HG03354 (cell line): Measurements from ENCODE around the gene SLC8A1.

ENCODE experiments used
- ATAC-seq: cut with Tn5 transposase; IDR thresholded peaks from one replicate; pipeline ENCODE4 v1.9.1; 2021; ENCODE audit warnings: mild to moderate bottlenecking; ENCODE audit not compliant: unreplicated experiment, poor library complexity, severe bottlenecking

SLC8A1 gene

GRCh38 chr2:40220177-40220925 is 231.5 kb downstream of the SLC8A1 start:
- no peak for ATAC-seq

- ATAC-seq = no peak
Measured at GRCh38 chr2:40219141-40219540, 232.7 kb downstream of the SLC8A1 start.

GRCh38 chr2:40218679-40219078 is 233.2 kb downstream of the SLC8A1 start:
- ATAC-seq = no peak

- ATAC-seq = no peak
Measured at GRCh38 chr2:40213619-40214018, 238.3 kb downstream of the SLC8A1 start.

GRCh38 chr2:40213071-40213470 is 238.8 kb downstream of the SLC8A1 start:
- ATAC-seq = no peak

- ATAC-seq = no peak
Measured at GRCh38 chr2:40210968-40211353, 240.9 kb downstream of the SLC8A1 start.

GRCh38 chr2:40210344-40210967 is 241.4 kb downstream of the SLC8A1 start:
- ATAC-seq = no peak

- ATAC-seq = no peak
Measured at GRCh38 chr2:40209761-40210160, 242.1 kb downstream of the SLC8A1 start.

- ATAC-seq = no peak
Measured at GRCh38 chr2:40208463-40208862, 243.4 kb downstream of the SLC8A1 start.

- ATAC-seq = no peak
Measured at GRCh38 chr2:40204268-40204667, 247.6 kb downstream of the SLC8A1 start.

- no peak for ATAC-seq
Measured at GRCh38 chr2:40202798-40203400, 249.0 kb downstream of the SLC8A1 start.

GRCh38 chr2:40201425-40201824 is 250.5 kb downstream of the SLC8A1 start:
- no peak for ATAC-seq

- ATAC-seq = no peak
Measured at GRCh38 chr2:40200366-40200915, 251.4 kb downstream of the SLC8A1 start.

- ATAC-seq = no peak
Measured at GRCh38 chr2:40199771-40200170, 252.1 kb downstream of the SLC8A1 start.

- ATAC-seq = no peak
Measured at GRCh38 chr2:40197121-40197520, 254.8 kb downstream of the SLC8A1 start.

GRCh38 chr2:40193670-40194026 is 258.2 kb downstream of the SLC8A1 start:
- no peak for ATAC-seq

- ATAC-seq = no peak
Measured at GRCh38 chr2:40192864-40193669, 258.8 kb downstream of the SLC8A1 start.

- no peak for ATAC-seq
Measured at GRCh38 chr2:40190457-40190856, 261.4 kb downstream of the SLC8A1 start.

- no peak for ATAC-seq
Measured at GRCh38 chr2:40189881-40190280, 262.0 kb downstream of the SLC8A1 start.

- no peak for ATAC-seq
Measured at GRCh38 chr2:40187054-40187453, 264.8 kb downstream of the SLC8A1 start.
